GM18873 (cell line): ENCODE results near the gene DNAJC24.
"Not testable (repeated sequence)": the region's sequence is repeated elsewhere in the genome, so short reads cannot be mapped to it uniquely, and the experiment has no call there.

Experiments used
- ATAC-seq: cut with Tn5 transposase; IDR thresholded peaks from one replicate; pipeline ENCODE4 v1.9.1; 2021; ENCODE audit warnings: mild to moderate bottlenecking, moderate library complexity, moderate number of reproducible peaks; ENCODE audit not compliant: unreplicated experiment, low FRiP score

Gene DNAJC24

DNA sequence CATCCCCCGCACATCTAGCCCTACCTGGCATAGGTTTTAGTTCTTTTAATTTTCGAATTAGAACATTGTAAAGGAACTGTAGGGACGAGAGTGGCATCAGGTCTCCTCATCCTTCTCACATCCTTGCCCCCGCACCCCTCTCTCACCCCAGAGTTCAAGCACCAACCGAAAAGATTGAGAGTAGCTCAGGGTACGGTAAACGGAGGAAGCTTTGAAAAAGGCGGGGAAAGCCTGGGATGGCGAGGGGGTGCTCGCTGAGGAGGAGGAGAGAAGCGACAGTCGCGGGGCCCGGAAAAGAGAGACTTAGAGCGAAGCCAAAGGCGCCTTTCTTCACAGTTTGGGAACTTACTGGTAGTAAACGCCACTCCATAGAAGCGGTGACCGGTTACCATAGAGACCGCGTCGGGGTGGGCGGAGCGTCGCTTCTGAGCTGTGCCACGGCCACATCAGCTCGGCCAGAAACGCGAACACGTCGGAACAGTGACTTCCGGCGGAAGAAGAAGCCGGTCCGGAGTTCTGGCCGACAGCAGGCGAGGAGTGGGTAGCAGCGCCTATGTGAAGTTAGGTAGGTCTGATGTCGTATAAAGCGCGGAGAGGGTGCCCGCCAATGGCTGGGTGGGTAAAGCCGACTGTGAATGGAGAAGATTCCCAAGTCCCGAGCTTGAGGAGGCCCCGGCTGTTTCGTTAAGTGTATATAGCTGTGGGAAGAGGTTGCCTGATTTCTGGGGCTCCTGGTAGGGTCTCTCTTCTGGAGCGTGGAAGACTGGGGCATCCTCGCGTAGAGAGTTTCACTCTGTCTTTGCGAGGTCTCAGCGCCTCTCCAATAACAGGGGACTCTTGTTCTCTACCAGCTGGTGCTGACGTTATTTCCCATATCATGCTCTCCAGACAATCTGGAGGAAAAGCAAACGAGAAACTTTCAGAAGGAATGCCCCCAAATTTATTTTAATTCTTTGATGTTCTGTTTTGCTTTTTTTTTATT, at the start of gene DNAJC24, which contains the start of gene DCDC1:
TSS of gene DNAJC24 (plus strand) at position 513 of the 982 bp plus-strand sequence. CDS start 889 bp downstream, outside the sequence.
TSS of gene DCDC1 (minus strand) at position 392 of the 982 bp plus-strand sequence. CDS start 41,459 bp downstream, outside the sequence.
- peak; percentile 99 for ATAC-seq

DNA sequence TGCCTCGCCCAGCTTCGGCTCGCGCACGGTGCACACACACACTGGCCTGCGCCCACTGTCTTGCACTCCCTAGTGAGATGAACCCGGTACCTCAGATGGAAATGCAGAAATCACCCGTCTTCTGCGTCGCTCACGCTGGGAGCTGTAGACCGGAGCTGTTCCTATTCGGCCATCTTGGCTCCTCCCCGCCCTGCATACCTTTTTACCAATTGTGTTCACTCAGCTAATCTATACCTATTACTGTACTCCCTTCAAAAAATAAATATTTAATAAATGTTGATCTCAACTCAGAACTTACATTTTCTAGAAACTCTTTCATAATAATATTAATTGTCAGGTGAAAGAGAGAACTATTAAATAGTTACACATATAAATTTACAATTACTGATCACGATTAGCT, 48.2 kb upstream of the DNAJC24 start:
- ATAC-seq, result not testable (repeated sequence)

GRCh38 chr11:31323145-31323544, 46.5 kb upstream of the DNAJC24 start:
- ATAC-seq, result no peak

DNA sequence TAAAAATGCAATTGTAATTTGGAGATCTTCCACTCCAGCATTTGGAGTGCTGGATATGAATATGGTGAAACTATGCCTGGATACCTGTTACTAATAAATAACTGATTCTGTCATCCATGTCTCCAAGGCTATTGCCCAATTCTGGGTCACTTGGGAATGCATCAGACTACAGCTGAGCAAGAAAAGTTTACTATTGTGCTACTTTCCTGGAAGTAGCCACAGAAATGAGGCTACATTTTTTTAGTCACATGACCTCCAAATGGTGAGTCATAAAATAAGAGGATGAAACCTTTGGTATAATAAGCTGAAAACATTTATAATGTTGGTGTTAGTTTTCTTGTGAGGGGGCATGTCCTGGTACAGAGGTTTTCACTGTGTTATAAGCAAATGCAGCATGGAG, 44.5 kb upstream of the DNAJC24 start:
- no peak for ATAC-seq

DNA sequence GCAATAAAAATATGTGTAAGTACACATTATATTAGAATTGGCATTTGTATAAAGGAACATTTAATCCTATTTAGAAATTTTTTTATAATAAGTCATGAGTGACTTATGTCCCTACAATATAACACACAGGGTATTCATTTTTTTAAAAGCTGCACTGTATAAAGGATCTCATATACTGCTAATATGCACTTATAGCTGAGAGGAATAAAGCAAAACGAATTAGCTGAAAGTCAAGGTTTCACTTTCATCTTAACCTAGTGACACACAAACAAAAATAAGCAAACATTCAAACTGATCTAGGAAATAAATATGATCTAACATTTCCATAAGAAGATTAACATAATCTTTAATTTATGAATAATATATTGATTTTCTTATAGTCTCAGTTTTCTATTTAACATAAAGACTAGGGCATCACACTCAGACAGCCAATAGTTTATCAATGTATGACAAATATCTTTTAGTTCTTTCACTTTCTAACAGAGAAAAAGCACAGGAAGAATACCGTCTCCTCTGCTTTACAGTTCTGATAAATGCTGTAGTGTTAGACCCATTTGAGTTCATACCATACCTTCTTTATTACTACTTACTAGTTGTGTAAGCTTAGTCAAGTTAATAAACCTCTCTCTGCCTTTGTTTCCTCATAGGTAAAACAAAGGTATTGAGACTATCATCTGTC, 43.1 kb upstream of the DNAJC24 start:
- peak; percentile 80 for ATAC-seq

GRCh38 chr11:31327417-31327816, 42.2 kb upstream of the DNAJC24 start:
- ATAC-seq, result no peak

GRCh38 chr11:31328697-31329096, 41.0 kb upstream of the DNAJC24 start:
- no peak for ATAC-seq

GRCh38 chr11:31337806-31338205, 31.9 kb upstream of the DNAJC24 start:
- ATAC-seq, result no peak

DNA sequence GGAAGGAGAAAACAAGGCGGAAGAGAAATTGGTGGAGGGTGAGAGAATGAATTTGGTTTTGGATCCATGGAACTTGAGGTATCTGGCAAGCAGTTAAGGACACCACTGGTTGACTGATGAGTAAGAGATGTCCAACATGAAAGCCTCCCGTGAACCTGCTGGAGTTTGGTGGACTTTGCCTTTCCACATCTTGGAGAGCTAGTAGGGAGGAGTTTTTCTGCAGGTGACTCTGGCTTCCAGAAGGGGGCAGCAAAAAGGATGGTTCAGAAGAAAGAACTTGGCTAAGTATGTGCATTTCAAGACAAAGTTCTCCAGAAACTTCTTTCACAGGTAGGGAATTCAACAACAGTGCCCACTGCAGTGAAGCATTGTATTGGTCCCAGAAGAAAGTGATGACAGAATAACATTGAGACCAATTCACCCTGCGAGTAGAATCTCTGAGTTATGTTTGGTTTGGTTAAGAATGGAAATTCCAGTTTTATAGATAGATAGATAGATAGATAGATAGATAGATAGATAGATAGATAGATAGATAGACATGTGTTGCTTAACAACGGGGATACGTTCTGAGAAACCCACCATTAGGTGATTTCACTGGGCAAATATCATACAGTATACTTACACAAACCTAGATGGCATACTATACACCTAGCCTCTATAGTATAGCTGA, 28.6 kb upstream of the DNAJC24 start:
- no peak for ATAC-seq

- ATAC-seq, result no peak
Measured at GRCh38 chr11:31351168-31351567, 18.5 kb upstream of the DNAJC24 start.

DNA sequence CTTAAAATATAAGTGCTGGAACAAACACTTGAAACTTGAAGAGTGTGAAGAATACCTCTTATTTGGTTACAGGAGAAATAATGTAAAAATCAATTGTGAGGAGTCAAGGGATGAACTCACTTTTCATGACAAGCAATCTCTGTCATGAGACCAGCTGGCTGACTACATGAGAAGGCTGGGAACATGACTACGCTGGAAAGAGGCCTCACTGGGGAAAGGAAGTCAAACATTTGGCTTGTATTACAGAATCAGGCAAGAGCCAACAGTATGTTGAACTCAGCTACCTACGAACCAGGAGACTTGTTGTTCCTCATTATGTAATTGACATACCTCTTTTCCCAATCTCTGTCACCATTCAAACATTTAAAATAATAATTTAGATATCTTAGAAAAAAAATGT, 14.5 kb upstream of the DNAJC24 start:
- no peak for ATAC-seq

GRCh38 chr11:31355817-31356216, 13.8 kb upstream of the DNAJC24 start:
- no peak for ATAC-seq

DNA sequence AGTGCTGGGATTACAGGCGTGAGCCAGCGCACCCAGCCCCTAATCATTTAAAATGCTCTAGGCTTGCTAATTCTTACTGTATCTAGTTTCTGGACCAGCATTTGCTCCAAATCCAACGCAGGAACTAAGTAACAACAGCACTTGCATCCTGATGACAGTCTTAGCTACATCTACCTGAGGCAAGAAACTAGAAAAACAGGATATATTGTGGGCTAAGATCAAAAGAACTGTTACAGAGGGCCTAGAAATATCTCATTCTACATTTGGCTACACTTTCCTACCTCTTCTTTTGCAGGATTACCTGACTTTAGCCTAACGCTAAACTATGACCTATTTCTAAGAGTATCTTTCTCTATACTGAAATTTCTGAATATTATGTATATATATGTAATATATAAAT, 7.9 kb upstream of the DNAJC24 start:
- ATAC-seq, result no peak

DNA sequence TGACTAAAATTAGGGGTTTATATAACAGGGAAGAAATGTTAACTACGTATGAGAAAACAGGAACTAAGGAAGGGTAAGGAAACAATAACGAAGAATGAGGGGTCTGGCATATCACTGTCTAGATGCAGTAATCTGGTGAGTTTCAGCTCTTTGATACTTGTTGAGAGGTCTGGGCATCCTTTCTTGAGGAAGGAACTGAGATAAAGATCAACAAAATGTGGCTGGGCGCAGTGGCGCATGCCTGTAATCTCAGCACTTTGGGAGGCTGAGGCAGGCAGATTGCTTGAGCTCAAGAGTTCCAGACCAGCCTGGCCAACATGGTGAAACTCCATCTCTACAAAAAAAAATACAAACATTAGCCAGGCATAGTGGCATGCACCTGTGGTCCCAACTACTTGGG, 2.9 kb upstream of the DNAJC24 start:
- no peak for ATAC-seq

DNA sequence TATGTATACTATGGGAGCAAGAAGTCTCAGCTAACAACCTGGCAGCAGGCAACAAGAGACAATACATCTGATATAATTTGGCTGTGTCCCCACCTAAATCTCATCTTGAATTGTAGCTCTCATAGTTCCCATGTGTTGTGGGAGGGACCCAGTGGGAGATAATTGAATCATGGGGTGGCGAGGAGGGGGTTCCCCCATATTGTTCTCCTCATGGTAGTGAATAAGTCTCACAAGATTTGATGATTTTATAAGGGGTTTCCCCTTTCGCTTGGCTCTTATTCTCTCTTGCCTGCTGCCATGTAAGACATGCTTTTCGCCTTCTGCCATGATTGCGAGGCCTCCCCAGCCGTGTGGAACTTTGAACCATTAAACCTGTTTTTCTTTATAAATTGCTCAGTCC, 6.2 kb downstream of the DNAJC24 start:
- ATAC-seq, result no peak

- no peak for ATAC-seq
Measured at GRCh38 chr11:31383116-31383515, 13.5 kb downstream of the DNAJC24 start.

DNA sequence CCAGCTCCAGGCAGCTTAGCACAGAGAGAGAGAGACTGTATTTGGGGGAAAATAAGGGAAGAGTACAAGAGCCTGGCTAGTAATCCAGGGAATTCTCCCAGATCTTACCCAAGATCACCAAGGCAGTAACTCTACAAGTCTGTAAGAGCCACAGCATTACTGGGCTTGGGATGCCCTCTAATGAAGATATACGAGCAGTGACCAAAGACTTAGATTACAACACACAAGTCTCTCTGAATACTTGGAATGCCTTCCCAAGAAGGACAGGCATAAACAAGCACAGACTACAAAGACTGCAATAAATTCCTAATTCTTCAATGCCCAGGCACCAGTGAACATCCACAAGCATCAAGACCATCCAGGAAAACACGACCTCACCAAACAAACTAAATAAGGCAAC, 17.7 kb downstream of the DNAJC24 start:
- no peak for ATAC-seq

GRCh38 chr11:31397239-31397834, 27.7 kb downstream of the DNAJC24 start:
- ATAC-seq, result no peak

- no peak for ATAC-seq
Measured at GRCh38 chr11:31404614-31405013, 35.0 kb downstream of the DNAJC24 start.

DNA sequence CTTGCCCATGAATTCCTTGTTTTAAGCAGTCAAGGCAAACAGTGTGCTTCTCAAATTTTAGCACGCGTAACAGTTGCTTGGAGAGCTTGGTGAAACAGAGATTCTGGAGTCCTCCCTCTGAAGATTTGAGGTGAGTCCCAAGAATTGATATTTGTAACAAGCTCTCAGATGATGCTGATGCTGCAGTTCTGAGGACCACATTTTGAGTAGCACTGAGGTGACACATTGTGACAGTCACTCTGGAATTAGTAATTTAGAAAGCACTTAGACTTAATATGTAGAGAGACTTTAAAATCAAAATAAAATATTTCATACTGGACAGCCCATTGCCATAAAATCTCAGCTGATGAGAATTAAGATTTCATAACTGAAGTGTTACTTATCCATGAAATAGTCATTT, 38.5 kb downstream of the DNAJC24 start:
- ATAC-seq, result no peak
